ENCODE measurements around the gene REEP5.
A peak's percentile ranks its signal among the peaks of the same experiment; 100 is the strongest.
"Not testable (repeated sequence)": the region's sequence is repeated elsewhere in the genome, so short reads cannot be mapped to it uniquely, and the experiment has no call there.

The REEP5 gene

DNA sequence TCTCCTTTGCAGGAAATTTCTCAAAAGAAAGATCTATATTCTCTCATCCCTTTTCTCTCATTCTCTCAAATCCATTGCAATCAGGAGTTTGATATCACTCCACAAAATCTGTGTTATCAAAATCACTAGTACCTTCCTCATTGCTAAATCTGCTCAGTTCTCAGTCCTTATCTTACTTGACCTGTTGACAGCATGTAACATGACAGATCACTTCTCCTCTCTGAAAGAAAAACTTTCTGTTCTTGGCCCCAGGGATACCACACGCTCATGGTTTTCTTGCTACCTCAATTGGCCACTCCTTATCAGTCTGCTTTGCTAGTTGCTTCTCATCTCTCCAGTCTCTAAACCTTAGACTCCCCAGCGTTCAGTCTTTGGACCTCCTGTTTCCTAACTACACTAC is 38.8 kb downstream of the REEP5 start:
- no peak for DNase-seq

DNA sequence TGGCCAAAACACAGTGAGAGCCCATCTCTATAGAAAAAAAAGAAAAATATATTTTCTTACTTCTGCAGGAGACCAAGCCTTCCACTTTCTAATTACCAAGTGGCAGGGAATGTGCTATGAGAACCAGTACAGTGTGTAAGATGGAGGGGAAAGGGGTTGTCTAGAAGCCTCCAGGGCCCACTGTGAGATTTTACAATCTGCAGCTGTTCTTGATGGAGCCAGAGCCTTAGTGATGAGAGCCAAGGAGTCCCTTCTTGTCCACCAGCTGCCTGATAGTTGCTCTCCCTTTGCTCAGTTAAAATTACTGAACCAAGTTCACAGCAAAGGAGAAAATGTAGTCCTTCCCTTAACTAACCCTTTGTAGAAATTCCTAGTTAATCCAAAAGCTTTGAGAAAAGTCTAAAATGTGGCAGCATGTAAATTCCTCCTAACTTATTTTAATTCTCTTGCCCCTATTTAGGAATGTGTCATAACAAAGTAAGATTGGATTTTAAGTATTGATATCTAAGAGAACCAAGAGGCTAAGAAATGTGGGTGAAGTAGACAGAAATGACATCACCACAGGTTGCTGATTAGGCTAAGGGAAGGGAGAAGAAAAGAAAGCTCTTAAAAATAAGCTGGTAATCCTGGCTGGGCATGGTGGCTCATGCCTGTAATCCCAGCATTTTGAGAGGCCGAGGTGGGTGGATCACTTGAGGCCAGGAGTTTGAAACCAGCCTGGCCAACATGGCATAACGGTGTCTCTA is 41.6 kb downstream of the REEP5 start:
- DNase-seq: no peak

DNA sequence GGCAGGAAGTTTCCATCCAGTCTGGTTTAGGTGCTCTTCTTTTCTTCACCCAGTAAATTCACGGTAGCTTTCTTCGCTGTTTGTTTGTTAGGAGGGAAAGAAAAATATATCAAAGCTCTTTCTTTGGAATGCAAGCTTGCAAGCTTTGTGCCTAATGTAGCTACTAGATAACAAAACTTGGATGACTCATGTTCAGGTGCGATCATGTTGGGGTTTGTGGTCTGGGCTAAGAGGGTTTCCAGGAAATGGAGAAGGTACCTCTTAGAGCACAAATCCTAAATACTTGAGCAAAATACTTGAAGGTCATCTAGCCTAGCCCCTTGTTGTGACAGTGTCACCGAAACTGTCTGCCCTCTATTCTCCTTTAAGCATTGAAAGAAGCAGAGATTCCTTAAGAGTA is 43.3 kb downstream of the REEP5 start:
- no peak for DNase-seq

DNA sequence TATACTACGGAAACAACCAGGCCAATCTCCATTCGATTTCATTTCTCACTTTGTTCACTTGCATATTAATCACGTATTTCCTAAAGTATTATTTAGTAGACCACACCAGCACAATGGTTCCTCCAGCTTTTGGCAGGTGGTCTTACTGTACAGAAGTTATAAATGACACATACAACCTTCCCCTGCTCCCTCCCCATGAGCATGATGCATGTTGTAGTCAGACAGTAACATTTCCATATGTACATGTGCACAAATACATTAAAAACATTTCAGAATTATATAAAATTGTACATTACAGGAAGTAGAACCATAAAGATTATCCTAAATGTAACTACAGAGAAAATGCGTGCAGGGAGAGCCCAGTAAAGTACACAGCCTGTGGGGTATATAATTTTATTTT is 43.9 kb downstream of the REEP5 start:
- DNase-seq: no peak

DNA sequence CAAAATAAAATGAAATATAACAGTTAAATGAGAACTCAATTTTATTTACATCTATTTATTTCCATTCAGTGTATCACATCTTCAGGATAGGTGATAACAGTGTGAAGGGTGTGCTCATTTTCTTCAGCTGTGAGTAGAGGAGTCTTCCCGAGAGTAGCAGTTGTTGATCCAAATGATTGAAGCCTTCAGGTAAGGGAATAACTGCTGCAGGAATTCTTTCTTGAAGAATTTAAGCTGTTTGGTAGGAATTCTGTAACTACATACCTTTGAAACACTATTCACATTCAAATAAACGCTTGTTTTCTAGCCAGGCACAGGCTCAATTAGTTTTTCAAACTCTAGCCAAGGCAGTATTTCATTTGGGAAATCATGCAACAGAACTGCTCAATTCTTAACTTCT is 45.7 kb downstream of the REEP5 start:
- no peak for DNase-seq

DNA sequence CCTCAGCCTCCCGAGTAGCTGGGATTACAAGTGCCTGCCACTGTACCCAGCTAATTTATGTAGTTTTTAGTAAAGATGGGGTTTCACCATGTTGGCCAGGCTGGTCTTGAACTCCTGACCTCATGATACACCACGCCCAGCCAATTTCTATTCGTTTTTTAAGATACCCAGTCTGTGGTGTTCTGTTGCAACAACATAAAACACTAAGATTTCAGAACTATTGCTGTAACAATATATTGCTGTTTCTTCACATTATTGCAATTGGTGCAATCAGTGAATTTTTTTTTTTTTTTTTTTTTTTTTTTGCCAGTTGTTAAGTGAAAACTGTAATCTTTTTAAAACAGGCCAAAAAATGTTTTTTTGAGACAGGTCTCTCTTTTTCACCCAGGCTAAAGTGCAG is 51.1 kb downstream of the REEP5 start:
- DNase-seq: no peak

DNA sequence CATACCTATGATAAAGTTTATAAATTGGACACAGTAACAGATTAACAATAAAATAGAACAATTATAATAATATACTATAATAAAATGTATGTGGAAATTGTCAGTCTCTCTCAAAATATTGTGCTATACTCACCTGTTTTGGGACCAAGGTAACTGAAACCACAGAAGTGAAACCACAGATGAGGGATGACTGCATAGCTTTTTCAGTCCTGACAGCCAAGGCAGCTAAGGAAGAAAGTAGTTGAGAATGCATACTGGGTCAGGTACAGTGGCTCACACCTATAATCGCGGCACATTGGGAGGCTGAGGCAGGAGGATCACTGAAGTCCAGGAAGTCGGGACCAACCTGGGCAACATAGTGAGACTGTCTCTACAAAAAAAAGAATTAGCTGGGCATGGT is 52.1 kb downstream of the REEP5 start:
- DNase-seq: no peak

DNA sequence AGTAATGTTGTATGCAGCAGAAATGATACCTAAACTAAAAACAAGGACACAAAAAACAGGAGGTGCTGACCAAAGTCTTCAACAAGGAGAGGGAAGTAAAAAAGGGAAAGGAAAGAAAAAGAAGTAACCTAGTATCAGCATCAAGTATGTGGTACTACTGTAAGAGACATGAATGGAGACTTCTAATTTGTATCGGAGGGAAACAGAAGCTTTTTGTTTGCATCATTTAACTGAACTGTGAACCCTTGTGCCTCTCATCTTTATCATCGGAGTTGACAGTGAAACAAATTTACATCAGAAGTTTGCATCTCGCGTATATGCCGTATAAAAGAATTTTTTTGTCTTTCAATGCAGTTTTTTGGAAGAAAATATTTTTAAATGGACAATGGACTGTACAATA is 54.6 kb downstream of the REEP5 start:
- no peak for DNase-seq

DNA sequence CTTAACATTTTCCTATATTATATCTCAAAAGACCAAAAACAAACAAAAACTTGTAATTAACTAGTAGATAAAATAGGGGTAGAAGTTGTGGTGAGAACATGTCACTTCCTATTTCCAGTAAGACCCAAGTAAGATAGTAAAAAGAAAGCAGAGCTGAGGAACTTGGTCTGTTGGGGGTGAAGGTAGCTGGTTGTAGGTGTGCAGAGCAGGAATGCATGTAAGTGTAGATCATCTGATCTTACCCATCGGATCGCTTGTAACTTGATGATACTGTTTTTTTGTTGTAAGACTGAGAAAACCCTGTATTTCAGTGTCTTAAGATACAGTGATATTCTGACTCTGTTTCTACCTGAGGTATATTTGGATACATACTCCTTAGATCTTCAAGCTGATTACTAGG is 55.3 kb downstream of the REEP5 start:
- no peak for DNase-seq

DNA sequence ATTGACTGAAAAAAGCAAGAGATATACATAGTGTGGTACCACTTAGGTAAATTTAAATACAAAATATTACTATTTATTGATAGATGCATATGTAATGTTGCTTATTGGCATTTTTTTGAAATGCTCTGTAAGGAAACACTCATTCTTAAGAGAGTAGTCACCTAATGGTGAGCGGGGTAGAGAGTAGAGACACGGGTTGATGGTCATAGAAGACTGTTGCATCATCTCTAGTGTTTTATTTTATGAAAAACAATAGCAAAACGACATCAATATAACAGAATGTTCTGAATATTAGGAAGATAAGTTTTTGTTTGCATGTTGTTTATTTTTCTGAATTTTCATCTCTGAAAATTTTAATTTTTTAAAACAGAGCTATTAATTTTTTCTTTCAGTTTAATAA is 56.9 kb downstream of the REEP5 start:
- DNase-seq: no peak

DNA sequence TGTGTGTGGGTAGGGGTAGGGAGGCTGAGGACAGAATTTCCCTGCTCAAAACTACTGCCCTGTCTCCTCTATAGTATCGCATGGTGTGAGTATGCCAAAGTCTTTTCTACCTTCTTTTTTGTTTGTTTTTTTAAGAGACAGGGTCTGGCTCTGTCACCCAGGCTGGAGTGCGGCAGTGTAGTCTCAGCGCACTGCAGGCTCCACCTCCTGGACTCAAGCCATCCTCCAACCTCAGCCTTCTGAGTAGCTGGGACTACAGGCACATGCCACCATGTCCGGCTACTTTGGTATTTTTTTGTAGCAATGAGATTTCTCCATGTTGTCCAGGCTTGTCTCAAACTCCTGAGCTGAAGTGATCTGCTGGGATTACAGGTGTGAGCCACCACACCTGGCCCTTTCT is 58.5 kb downstream of the REEP5 start:
- DNase-seq: no peak

DNA sequence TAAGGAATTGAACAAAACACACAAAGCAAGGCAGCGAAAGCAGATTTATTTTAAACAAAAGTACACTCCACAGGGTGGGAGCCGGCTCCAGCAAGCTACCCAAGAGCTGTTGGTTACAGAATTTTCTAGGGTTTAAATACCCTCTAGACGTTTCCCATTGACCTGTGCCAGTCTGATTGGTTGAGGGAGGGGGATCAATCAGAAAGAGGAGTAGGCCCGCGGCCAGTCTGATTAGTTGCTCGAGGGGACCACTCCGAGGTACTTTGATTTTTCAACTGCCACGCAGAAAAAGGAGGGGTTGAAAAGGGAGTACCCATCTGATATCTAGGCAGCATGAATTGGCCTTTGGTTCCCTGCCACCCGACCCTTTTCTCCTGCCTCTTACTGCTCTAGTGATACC is 59.9 kb downstream of the REEP5 start:
- no peak for DNase-seq

DNA sequence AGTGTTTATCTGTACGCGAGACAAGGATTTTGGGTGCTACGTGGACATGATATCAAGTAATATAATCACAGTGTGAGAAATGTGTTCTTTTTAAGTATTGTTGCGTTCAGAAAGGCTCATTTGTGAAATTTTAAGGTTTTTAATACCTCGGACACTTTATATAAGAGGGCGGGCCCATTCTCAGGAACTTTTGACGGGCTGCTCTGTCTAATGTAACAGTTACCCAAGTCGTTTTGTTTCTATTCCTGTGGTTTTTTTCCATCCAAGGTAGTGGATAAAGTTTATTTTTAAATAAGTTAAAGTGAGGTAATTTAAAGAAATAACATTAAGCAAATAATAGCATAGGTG is 60.4 kb downstream of the REEP5 start:
- DNase-seq: no peak

DNA sequence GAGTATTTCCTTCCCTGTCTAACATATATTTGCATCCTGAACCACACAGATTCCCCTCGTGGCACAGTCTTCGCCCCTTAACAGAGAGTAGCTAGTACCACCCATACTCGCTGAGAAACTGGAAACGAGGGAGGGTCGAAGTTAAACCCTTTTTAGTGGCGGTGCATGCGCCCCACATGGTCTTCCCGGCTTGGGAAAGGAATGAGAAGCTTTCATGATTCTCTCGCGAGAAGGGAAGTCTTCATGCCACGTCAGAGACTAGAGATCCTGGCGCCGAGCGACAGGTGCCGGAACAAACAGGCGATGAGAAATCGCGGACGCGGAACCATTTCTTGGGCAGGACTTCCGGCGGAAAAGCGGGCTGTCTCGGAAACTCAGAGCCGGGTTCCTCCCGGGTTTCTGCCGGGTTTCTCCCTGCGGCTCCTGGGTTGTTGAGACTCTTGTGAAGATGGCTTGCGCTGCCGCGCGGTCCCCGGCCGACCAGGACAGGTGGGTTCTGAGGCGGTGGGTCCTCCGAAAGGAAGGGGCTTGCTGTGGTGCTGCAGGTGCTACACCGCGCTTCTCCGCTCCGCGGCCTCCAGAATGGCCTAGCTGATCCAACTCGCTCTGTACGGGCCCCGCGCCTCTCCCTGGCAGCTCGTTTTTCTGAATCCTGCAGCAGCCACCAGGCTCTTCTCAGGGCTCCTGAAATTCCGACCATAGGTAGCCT is 60.9 kb downstream of the REEP5 start, which contains the start of gene SRP19:
Gene SRP19 (plus strand): TSS at position 359 of the 709 bp plus-strand sequence. CDS start 90 bp downstream, at position 449.
- peak; percentile 92 for DNase-seq

DNA sequence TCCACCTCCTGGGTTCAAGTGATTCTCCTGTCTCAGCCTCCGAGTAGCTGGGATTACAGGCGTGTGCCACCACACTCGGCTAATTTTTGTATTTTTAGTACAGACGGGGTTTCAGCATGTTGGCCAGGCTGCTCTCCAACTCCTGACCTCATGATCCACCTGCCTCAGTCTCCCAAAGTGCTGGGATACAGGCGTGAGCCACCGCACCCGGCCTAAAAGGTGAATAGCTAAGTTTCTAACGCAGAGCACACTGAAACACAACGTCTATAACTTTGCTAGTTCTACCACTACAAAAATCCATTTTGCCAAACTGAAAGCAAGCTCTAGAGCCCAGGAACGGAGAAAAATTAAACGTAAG is 61.5 kb downstream of the REEP5 start:
- not testable (repeated sequence) for DNase-seq

DNA sequence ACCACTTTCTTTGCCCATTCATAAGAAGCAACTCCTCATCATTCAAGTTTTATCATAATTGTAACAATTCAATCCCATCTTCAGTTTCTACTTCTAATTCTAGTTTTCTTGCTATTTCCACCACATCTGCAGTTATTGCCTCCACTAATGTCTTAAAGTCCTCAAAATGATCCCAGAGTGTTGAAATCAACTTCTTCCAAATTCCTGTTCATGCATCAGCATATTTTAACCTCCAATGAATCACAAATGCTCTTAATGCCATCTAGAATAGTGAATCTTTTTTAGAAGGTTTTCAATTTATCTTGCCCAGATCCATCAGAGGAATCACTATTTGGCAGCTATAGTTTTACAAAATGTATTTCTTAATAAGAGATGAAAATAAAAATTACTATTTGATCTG is 64.2 kb downstream of the REEP5 start:
- DNase-seq: no peak

DNA sequence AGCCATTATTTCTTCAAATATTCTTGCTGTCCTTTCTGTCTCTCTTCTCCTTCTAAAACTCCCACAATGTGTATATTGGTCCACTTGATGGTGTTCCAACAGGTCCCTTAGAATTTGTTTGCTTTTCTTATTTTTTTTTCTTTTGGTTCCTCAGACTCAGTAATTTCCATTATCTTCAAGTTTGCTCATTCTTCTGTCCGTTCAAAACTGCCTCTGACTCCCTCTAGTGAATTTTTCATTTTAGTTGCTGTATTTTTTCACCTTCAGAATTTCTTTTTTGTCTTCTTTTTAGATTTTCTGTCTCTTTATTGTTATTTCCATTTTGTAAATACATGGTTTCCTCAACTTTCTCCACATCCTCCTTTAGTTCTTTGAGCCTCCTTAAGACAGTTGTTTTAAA is 67.4 kb downstream of the REEP5 start:
- no peak for DNase-seq

DNA sequence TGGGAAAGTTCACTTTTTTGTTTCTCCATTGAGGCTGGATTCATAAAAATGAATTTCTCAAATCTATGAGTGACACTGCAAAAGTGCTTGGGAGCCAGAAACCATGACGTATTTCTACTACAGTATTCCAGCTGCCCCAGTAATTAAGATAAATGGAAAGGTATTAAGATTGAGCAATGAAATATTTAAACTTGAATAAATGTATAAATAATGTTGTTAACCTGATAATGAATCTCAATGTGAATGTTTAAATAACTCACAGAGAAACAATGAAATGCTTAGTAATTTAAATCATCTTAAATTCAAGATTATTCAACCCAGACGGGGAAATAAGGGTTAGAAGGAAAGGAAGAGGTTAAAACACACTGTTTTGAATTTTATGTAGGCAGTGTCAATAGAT is 72.1 kb downstream of the REEP5 start:
- no peak for DNase-seq

DNA sequence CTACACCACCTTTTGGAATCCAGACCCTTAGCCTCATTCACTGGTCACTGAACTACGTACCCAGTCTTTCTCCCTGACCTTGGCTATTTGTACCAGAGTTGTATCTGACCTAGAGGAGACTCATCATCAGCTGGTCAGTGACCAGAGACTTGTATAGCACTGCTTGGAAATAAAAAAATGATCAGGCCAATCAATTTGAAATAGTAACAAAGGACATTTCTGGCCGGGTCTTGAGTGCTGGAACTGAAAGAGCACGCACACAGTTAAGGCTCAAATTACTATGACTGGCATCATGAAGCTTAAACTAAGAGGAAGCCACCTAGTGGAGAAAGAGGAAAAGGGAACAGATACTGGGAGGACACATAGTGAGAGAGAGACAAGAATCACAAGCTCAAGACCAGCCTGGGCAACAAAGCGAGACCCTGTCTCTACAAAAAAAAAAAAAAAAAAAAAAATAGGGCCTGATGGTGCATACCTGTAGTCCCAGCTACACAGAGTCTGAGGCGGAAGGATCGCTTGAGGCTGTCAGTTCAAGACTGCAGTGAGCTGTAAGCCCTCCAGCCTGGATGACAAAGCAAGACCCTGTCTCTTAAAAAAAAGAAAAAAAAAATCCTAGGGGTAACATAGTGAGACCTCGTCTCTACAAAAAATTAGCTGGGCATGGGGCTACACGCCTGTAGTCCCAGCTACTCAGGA is 73.8 kb downstream of the REEP5 start:
- DNase-seq: peak; percentile 51

DNA sequence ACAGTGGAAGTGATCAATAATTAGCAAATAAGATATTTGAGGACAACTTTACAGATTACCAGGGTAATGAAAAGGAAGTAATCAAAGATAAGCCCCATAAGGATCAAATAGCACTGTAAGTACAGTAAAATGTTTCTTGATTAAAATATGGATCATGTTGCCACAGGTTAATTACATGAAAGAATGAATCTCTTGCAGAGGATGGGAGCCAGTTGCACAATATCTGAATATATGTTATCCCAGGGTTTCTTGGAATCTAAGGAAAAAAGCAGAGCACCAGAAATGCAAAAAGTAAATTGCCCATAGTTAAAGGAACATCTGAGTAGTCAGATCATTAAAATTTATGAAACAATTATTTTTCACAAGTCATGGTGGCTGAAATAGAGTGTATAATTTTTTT is 74.7 kb downstream of the REEP5 start:
- no peak for DNase-seq

DNA sequence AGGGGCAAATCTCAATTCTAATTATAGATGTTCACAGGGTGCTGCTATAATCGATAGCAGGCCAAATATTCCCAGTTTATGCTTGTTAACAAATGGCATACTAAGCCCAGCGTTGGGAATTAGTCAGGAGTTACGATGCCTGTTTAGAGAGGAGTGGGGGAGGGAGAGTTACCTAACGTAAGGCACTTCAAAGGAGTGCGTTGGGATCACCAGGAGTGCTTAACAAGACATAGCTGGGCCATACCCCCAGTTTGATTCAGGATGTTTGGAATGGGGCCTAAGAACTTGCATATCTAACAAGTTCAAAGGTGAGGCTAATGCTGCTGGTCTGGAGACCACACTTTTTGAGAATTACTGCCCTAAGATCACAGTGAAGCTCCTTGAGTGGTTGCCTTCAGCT is 75.5 kb downstream of the REEP5 start:
- DNase-seq: no peak

DNA sequence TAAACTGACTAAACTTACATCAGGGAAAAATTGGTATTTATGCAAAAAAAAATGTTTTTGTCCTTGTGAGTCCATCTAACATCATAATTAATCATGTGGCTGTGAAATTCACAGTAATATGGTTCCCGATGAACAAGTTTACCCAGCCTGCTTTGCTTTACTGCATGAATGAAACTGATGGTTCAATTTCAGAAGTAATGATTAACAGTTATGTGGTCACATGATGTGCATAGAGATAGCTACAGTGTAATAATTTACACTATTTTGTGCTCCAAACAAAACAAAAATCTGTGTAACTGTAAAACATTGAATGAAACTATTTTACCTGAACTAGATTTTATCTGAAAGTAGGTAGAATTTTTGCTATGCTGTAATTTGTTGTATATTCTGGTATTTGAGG is 77.5 kb downstream of the REEP5 start:
- no peak for DNase-seq

DNA sequence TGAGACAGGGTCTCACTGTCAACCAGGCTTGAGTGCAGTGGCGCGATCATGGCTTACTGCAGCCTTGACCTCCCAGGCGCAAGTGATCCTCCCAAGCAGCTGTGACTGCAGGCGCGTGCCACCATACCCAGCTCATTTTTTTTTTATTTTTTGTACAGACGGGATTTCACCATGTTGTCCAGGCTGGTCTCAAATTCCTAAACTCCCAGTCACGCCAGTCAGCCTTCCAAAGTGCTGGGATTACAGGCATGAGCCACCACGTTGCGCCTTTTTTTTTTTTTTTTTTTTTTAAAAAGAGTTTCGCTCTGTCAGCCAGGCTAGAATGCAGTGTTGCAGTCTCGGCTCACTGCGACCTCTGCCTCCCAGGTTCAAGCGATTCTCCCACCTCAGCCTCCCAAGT is 88.1 kb downstream of the REEP5 start:
- DNase-seq: no peak

DNA sequence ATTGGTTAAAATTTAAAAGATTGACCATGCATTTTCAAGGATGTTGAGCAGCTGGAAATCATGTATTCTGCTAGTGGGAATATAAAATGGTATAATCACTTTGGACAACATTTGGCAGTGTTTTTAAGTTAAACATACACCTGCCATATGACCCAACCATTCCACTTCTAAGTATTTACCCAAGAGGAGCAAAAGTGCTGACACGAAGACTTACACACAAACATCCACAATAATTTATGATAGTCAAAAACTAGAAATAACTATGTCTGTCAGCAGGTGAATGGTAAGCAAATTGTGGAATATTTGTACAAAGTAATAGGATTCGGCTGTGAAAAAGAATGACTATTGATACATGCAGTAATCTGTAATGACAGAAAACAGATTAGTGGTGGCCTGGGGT is 91.6 kb downstream of the REEP5 start:
- DNase-seq: no peak
